ENCODE data around the gene NYAP1. TPM values are rescaled to one million over a fixed set of nuclear protein-coding genes. Genes with fewer than 3 reads are reported as not detected.

NYAP1 gene
- total RNA-seq, 1 donor from 2014 or later = 1.2 TPM

DNA sequence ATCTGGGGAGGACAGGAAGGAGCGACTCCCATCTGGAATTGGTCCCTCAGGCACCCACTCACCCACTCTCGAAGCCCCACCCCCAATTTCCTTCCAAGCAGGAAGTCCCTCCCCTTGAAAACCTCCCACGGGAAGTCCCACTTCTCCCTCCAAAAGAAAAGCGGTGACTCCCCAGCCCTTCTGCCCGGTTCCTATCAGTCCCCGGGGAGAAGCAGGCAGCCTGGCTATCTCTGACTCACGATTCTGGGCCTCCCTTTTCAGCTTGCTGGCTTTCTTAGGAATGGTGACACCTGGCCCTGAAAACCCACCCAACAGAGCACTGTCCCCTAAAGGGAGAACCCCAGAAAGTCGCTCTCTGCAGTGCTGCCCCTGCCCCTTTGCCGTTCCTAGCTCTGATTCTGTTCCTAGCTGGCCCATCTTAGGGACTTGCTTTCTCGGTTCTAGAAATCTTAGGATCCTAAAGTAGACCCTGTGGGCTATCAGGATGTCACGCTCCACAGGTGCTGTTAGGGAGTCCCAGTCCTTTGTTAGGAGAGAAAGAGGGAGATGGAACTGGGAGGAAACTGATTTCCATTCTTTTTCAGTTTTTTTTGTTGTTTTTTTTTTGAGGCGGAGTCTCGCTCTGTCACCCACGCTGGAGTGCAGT is 10.8 kb upstream of the NYAP1 start:
- H3K36me3 Mint-ChIP-seq = no peaks in the 10 kb centered on the region
- H3K9me3 ChIP-seq (ENCODE audit: low read depth) = no peaks in the 10 kb centered on the region
- no peaks in the 10 kb centered on the region for H3K9me3 Mint-ChIP-seq
- peaks cover 29% of the 10 kb centered on the region for H3K4me1 Mint-ChIP-seq
- H3K4me1 ChIP-seq = peaks cover 16% of the 10 kb centered on the region
- no peak for TF ChIP-seq EZH2 (IDR thresholded peaks at IDR 0.05)
- no peak for TF ChIP-seq EZH2phosphoT487 (IDR thresholded peaks at IDR 0.05)
- TF ChIP-seq CTCF (IDR thresholded peaks at IDR 0.05) = no peak
- H4K20me1 ChIP-seq (ENCODE audit: low read depth) = peaks cover 9% of the 10 kb centered on the region
- no peak overlapping the region for H3K4me3 ChIP-seq
- no peaks in the 10 kb centered on the region for H3F3A ChIP-seq (ENCODE audit: low read depth)
- DNase-seq (ENCODE audit: low spot score) = no peak
- H3K27ac Mint-ChIP-seq = peak overlapping the region; percentile 47
- no peak overlapping the region for H3K27ac ChIP-seq
- H3K27me3 Mint-ChIP-seq (ENCODE audit: insufficient read depth, low read depth) = peaks cover 4% of the 10 kb centered on the region
- H3K4me2 ChIP-seq = no peak overlapping the region
- H3K9ac ChIP-seq = no peak overlapping the region
- no peak overlapping the region for H3K4me3 Mint-ChIP-seq
- no peaks in the 10 kb centered on the region for H3K36me3 ChIP-seq
- no peak overlapping the region for H2AFZ ChIP-seq (replicated peaks)
- peaks cover 6% of the 10 kb centered on the region for H3K79me2 ChIP-seq (ENCODE audit: low read depth)
- H3K27me3 ChIP-seq = no peaks in the 10 kb centered on the region

DNA sequence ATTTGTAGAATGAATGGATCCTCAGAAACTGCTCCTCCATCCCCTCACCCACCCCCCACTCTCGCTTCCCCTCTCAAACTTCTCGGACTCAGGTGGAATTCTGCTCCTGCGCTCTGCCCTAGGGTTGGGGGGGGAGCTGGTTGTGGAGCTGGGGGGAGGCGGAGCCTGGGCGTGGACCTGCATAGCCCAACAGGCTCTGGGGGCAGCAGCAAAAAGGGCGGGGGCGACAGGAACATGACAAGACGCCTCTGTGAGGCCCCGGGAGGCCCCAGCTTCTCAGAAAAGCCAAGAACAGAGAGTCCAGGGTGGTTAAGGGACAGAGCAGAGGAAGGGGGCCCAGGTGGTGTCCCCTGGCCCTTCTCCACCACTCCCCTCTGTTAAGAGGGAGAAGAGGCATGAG is 8.2 kb upstream of the NYAP1 start:
- no peaks in the 10 kb centered on the region for H3K9me3 Mint-ChIP-seq
- TF ChIP-seq EZH2phosphoT487 (IDR thresholded peaks at IDR 0.05) (no peak), CTCF (IDR thresholded peaks at IDR 0.05) (no peak), EZH2 (IDR thresholded peaks at IDR 0.05) (no peak)
- H3K27ac ChIP-seq = no peak overlapping the region
- H3K79me2 ChIP-seq (ENCODE audit: low read depth) = peaks cover 14% of the 10 kb centered on the region
- H3K27me3 ChIP-seq = no peaks in the 10 kb centered on the region
- no peaks in the 10 kb centered on the region for H3K9me3 ChIP-seq (ENCODE audit: low read depth)
- DNase-seq (ENCODE audit: low spot score) = no peak
- no peak overlapping the region for H2AFZ ChIP-seq (replicated peaks)
- H3K36me3 ChIP-seq = no peaks in the 10 kb centered on the region
- peaks cover 28% of the 10 kb centered on the region for H3K4me1 Mint-ChIP-seq
- peak overlapping the region; percentile 77 for H3K4me3 Mint-ChIP-seq
- H3K27me3 Mint-ChIP-seq (ENCODE audit: insufficient read depth, low read depth) = peaks cover 4% of the 10 kb centered on the region
- no peak overlapping the region for H3K27ac Mint-ChIP-seq
- H3K36me3 Mint-ChIP-seq = no peaks in the 10 kb centered on the region
- H3K4me2 ChIP-seq = peak overlapping the region; percentile 6
- H3K4me3 ChIP-seq = no peak overlapping the region
- H4K20me1 ChIP-seq (ENCODE audit: low read depth) = peaks cover 6% of the 10 kb centered on the region
- H3K9ac ChIP-seq = no peak overlapping the region
- H3F3A ChIP-seq (ENCODE audit: low read depth) = peaks cover 14% of the 10 kb centered on the region
- peaks cover 16% of the 10 kb centered on the region for H3K4me1 ChIP-seq

DNA sequence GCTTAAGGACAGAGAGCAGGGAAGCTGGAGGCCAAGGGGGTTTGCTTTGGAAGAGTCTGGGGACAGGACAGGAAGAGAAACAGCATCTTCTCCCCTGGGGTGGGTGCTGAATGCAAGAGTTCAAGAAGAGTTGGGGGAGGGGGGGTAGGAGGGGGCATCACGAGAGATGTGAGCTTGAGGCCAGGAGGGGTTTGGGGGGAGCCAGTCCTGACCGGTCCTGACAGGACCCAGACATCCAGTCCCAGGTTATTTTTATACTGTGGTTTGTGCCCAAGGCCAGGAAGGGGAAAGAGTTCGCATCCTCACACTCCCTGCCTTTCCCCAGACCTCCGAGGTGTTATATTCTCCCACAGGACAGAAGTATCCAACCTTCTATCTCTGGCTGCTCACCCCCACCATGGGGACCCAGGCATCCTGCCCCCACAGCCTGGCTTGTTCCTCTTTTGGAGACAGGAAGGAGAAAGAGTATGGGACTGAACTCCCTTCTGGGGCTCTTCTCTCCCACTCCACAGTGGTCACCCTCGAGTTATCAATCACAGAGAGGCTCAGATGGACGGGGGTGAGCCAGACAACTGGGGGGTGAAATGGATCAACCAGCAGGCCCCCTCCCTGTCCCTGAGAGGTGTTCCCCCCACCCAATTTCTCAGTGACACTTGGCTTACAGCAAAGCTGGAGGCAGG is 7.5 kb upstream of the NYAP1 start:
- peaks cover 14% of the 10 kb centered on the region for H3F3A ChIP-seq (ENCODE audit: low read depth)
- no peak overlapping the region for H3K4me3 ChIP-seq
- DNase-seq (ENCODE audit: low spot score) = no peak
- Mint-ChIP-seq H3K27ac (peak overlapping the region; percentile 13), H3K36me3 (no peaks in the 10 kb centered on the region), H3K9me3 (no peaks in the 10 kb centered on the region), H3K4me1 (peaks cover 28% of the 10 kb centered on the region), H3K27me3 (ENCODE audit: insufficient read depth, low read depth) (peaks cover 4% of the 10 kb centered on the region), H3K4me3 (peak overlapping the region; percentile 77)
- H4K20me1 ChIP-seq (ENCODE audit: low read depth) = peaks cover 6% of the 10 kb centered on the region
- H3K4me2 ChIP-seq = peak overlapping the region; percentile 22
- H3K79me2 ChIP-seq (ENCODE audit: low read depth) = peaks cover 14% of the 10 kb centered on the region
- no peaks in the 10 kb centered on the region for H3K27me3 ChIP-seq
- no peak overlapping the region for H3K9ac ChIP-seq
- no peaks in the 10 kb centered on the region for H3K36me3 ChIP-seq
- TF ChIP-seq EZH2 (IDR thresholded peaks at IDR 0.05) = no peak
- no peak for TF ChIP-seq EZH2phosphoT487 (IDR thresholded peaks at IDR 0.05)
- no peaks in the 10 kb centered on the region for H3K9me3 ChIP-seq (ENCODE audit: low read depth)
- H3K4me1 ChIP-seq = peaks cover 16% of the 10 kb centered on the region
- no peak overlapping the region for H2AFZ ChIP-seq (replicated peaks)
- no peak overlapping the region for H3K27ac ChIP-seq
